SW 1271 (cell line): ENCODE measurements around the gene ZAR1.

Source experiments
- DNase-seq, 2 experiments: peaks; one replicate each; lab custom pipeline; 2025; lab: John Stamatoyannopoulos, UW

The ZAR1 gene

GRCh38 chr4:48490680-48491513, 845 bp downstream of the ZAR1 start:
- no peak for DNase-seq

- DNase-seq = no peak
Measured at GRCh38 chr4:48491514-48492176, 1.6 kb downstream of the ZAR1 start.

- DNase-seq = no peak
Measured at GRCh38 chr4:48493452-48494100, 3.5 kb downstream of the ZAR1 start.

GRCh38 chr4:48495941-48496340, 5.9 kb downstream of the ZAR1 start:
- DNase-seq = no peak

GRCh38 chr4:48498895-48499294, 8.8 kb downstream of the ZAR1 start:
- no peak for DNase-seq

- DNase-seq = no peak
Measured at GRCh38 chr4:48499551-48500066, 9.6 kb downstream of the ZAR1 start.

- no peak for DNase-seq
Measured at GRCh38 chr4:48503233-48504025, 13.4 kb downstream of the ZAR1 start.

GRCh38 chr4:48504026-48504330, 13.9 kb downstream of the ZAR1 start:
- no peak for DNase-seq

- DNase-seq = no peak
Measured at GRCh38 chr4:48504352-48504751, 14.3 kb downstream of the ZAR1 start.

GRCh38 chr4:48506716-48507115, 16.7 kb downstream of the ZAR1 start:
- no peak for DNase-seq

- DNase-seq = no peak
Measured at GRCh38 chr4:48509543-48509942, 19.5 kb downstream of the ZAR1 start.

- no peak for DNase-seq
Measured at GRCh38 chr4:48518143-48518542, 28.1 kb downstream of the ZAR1 start.

- no peak for DNase-seq
Measured at GRCh38 chr4:48526406-48526805, 36.4 kb downstream of the ZAR1 start.

- no peak for DNase-seq
Measured at GRCh38 chr4:48538358-48538757, 48.3 kb downstream of the ZAR1 start.

- no peak for DNase-seq
Measured at GRCh38 chr4:48539597-48539996, 49.5 kb downstream of the ZAR1 start.

- no peak for DNase-seq
Measured at GRCh38 chr4:48542888-48543287, 52.8 kb downstream of the ZAR1 start.

GRCh38 chr4:48543796-48544195, 53.7 kb downstream of the ZAR1 start:
- DNase-seq = no peak
